ENCODE results near the gene WDR62. TPM values are rescaled to one million over a fixed set of nuclear protein-coding genes. Genes with fewer than 3 reads are reported as not detected.

WDR62 gene
- polyA plus RNA-seq, 1 experiment: 1.2 TPM

GRCh38 chr19:36151144-36152018 is 96.7 kb downstream of the WDR62 start:
- Histone ChIP-seq H3K27ac (ENCODE audit: low read depth, low read length) (no peak overlapping the region), H3K4me3 (ENCODE audit: low read depth, low read length) (peak overlapping the region; percentile 7; the same call in 1 of the 2 replicates), H3K9me3 (ENCODE audit: control insufficient read depth, insufficient read depth, low read length) (no peaks in the 10 kb centered on the region; the same call in 1 of the 2 replicates), H3K27me3 (ENCODE audit: control insufficient read depth, insufficient read depth, low read length) (no peaks in the 10 kb centered on the region)
- CTCF ChIA-PET: no interaction called here
- TF ChIP-seq CTCF (IDR thresholded peaks at IDR 0.05; ENCODE audit: low read depth, low read length): no peak
- POLR2A ChIA-PET: interaction anchor here (0.6 kb wide), 1 partner anchor 45 kb away, joined by 3 read pairs; no protein-coding TSS in a partner anchor
- DNase-seq (ENCODE audit: low read depth, low spot score): no peak

GRCh38 chr19:36152019-36152351 is 97.3 kb downstream of the WDR62 start:
- no peak for TF ChIP-seq CTCF (IDR thresholded peaks at IDR 0.05; ENCODE audit: low read depth, low read length)
- H3K9me3 ChIP-seq (ENCODE audit: control insufficient read depth, insufficient read depth, low read length): no peaks in the 10 kb centered on the region; the same call in 1 of the 2 replicates
- no peak overlapping the region for H3K27ac ChIP-seq (ENCODE audit: low read depth, low read length)
- no peak for DNase-seq (ENCODE audit: low read depth, low spot score)
- ChIA-PET CTCF (no interaction called here), POLR2A (no interaction called here)
- no peaks in the 10 kb centered on the region for H3K27me3 ChIP-seq (ENCODE audit: control insufficient read depth, insufficient read depth, low read length)
- H3K4me3 ChIP-seq (ENCODE audit: low read depth, low read length): no peak overlapping the region; the same call in 1 of the 2 replicates

- H3K27ac ChIP-seq (ENCODE audit: low read depth, low read length): no peak within 1 kb of the TSS
- ChIA-PET POLR2A (interaction anchor here (0.7 kb wide), 1 partner anchor 22 kb away, joined by 3 read pairs; no protein-coding TSS in a partner anchor), CTCF (interaction anchor here (0.9 to 1.1 kb wide), 3 partner anchors 18 to 92 kb away, joined by 3 to 4 read pairs (median 3); no protein-coding TSS in a partner anchor)
Measured at GRCh38 chr19:36152352-36153091, 97.8 kb downstream of the WDR62 start, which contains the start of gene COX7A1. Gene COX7A1, minus strand, starts transcription at chr19:36152447. Its CDS starts 40 bp downstream, at chr19:36152407.

GRCh38 chr19:36153126-36153525 is 98.4 kb downstream of the WDR62 start:
- CTCF ChIA-PET: interaction anchor here (0.6 to 1.1 kb wide), 5 partner anchors 9 to 156 kb away, joined by 3 to 4 read pairs (median 3); no protein-coding TSS in a partner anchor
- Histone ChIP-seq H3K27ac (ENCODE audit: low read depth, low read length) (no peak overlapping the region), H3K4me3 (ENCODE audit: low read depth, low read length) (no peak overlapping the region)

More at GRCh38 chr19:36152352-36153091, 97.8 kb downstream of the WDR62 start, which contains the start of gene COX7A1:
- H3K9me3 ChIP-seq (ENCODE audit: control insufficient read depth, insufficient read depth, low read length): no peaks in the 10 kb centered on the region; the same call in 1 of the 2 replicates
- H3K4me3 ChIP-seq (ENCODE audit: low read depth, low read length): peak within 1 kb of the TSS; percentile 17; the same call in 1 of the 2 replicates
- no peak for TF ChIP-seq CTCF (IDR thresholded peaks at IDR 0.05; ENCODE audit: low read depth, low read length)
- no peaks in the 10 kb centered on the region for H3K27me3 ChIP-seq (ENCODE audit: control insufficient read depth, insufficient read depth, low read length)
- no peak for DNase-seq (ENCODE audit: low read depth, low spot score)

More at GRCh38 chr19:36153126-36153525, 98.4 kb downstream of the WDR62 start:
- Histone ChIP-seq H3K9me3 (ENCODE audit: control insufficient read depth, insufficient read depth, low read length) (no peaks in the 10 kb centered on the region; the same call in 1 of the 2 replicates), H3K27me3 (ENCODE audit: control insufficient read depth, insufficient read depth, low read length) (no peaks in the 10 kb centered on the region)
- DNase-seq (ENCODE audit: low read depth, low spot score): no peak
- POLR2A ChIA-PET: interaction anchor here (0.7 kb wide), 1 partner anchor 23 kb away, joined by 3 read pairs; no protein-coding TSS in a partner anchor
- no peak for TF ChIP-seq CTCF (IDR thresholded peaks at IDR 0.05; ENCODE audit: low read depth, low read length)

Other genes starting within 250 kb of the WDR62 start
- gene PRODH2, start 242.1 kb upstream of the WDR62 start, polyA plus RNA-seq (2011; rRNA removed): not detected in 2 replicates
- not detected in 2 replicates for gene NPHS1, start 202.4 kb upstream of the WDR62 start, polyA plus RNA-seq (2011; rRNA removed)
- gene KIRREL2, start 198.0 kb upstream of the WDR62 start, polyA plus RNA-seq (2011; rRNA removed): not detected in 2 replicates
- gene APLP1, start 186.3 kb upstream of the WDR62 start, polyA plus RNA-seq (2011; rRNA removed): 6.8 and 10.9 TPM in 2 replicates
- 1.5 and 2.3 TPM in 2 replicates for gene NFKBID, start 154.4 kb upstream of the WDR62 start, polyA plus RNA-seq (2011; rRNA removed)
- 0.31 and 0.42 TPM in 2 replicates for gene HCST, start 152.4 kb upstream of the WDR62 start, polyA plus RNA-seq (2011; rRNA removed)
- gene TYROBP, start 146.6 kb upstream of the WDR62 start, polyA plus RNA-seq (2011; rRNA removed): not detected in 2 replicates
- 0.69 and 1.1 TPM in 2 replicates for gene LRFN3, start 118.5 kb upstream of the WDR62 start, polyA plus RNA-seq (2011; rRNA removed)
- 7.5 and 8.3 TPM in 2 replicates for gene SDHAF1, start 59.7 kb upstream of the WDR62 start, polyA plus RNA-seq (2011; rRNA removed)
- gene SYNE4, start 46.1 kb upstream of the WDR62 start, polyA plus RNA-seq (2011; rRNA removed): 0.07 and 0.14 TPM in 2 replicates
- gene ALKBH6, start 40.7 kb upstream of the WDR62 start, polyA plus RNA-seq (2011; rRNA removed): 20.7 and 21.2 TPM in 2 replicates
- 18.1 and 29.4 TPM in 2 replicates for gene CLIP3, start 22.0 kb upstream of the WDR62 start, polyA plus RNA-seq (2011; rRNA removed)
- gene THAP8, start 612 bp upstream of the WDR62 start, polyA plus RNA-seq (2011; rRNA removed): 3.9 and 5.6 TPM in 2 replicates
- gene OVOL3, start 56.2 kb downstream of the WDR62 start, polyA plus RNA-seq (2011; rRNA removed): not detected in 2 replicates
- gene POLR2I, start 60.0 kb downstream of the WDR62 start, polyA plus RNA-seq (2011; rRNA removed): 37.7 and 62.9 TPM in 2 replicates
- gene TBCB, start 60.6 kb downstream of the WDR62 start, polyA plus RNA-seq (2011; rRNA removed): 186 and 204 TPM in 2 replicates
- 895 and 966 TPM in 2 replicates for gene CAPNS1, start 85.2 kb downstream of the WDR62 start, polyA plus RNA-seq (2011; rRNA removed)
- gene COX7A1, start 97.5 kb downstream of the WDR62 start, polyA plus RNA-seq (2011; rRNA removed): 6.8 and 15.0 TPM in 2 replicates
- 3.3 and 3.4 TPM in 2 replicates for gene ZNF565, start 159.8 kb downstream of the WDR62 start, polyA plus RNA-seq (2011; rRNA removed)
- 82.2 and 107 TPM in 2 replicates for gene ZNF146, start 160.2 kb downstream of the WDR62 start, polyA plus RNA-seq (2011; rRNA removed)

Measured in AG04450 (cell line).